Erythroblast (primary cell): ENCODE data around the gene MAD1L1.
"Not testable (repeated sequence)": the region's sequence is repeated elsewhere in the genome, so short reads cannot be mapped to it uniquely, and the experiment has no call there.

Source experiments
- DNase-seq, 2 experiments: peaks; one replicate each; lab custom pipeline; 2025; lab: John Stamatoyannopoulos, UW
- GATA1 ChIP-seq: IDR thresholded peaks from 2 replicates; pipeline ENCODE4 v1.6.1; 2011; ENCODE audit warnings: low read depth, mild to moderate bottlenecking, control low read depth, low read length, moderate library complexity
- POLR2A ChIP-seq: IDR thresholded peaks from 2 replicates; pipeline ENCODE4 v1.6.1; 2011; ENCODE audit warnings: mild to moderate bottlenecking, low read length

Gene MAD1L1

GRCh38 chr7:2232766-2233520, at the start of gene MAD1L1:
MAD1L1 (minus strand) TSS chr7:2232945; CDS start chr7:2230133, 2,812 bp downstream.
- TF ChIP-seq POLR2A (peak; percentile 41), GATA1 (no peak)
- DNase-seq, result peak; percentile 92 to 95

GRCh38 chr7:2282185-2282751, 49.5 kb upstream of the MAD1L1 start:
- TF ChIP-seq POLR2A (no peak), GATA1 (no peak)
- no peak for DNase-seq

GRCh38 chr7:2281541-2281940, 48.8 kb upstream of the MAD1L1 start:
- DNase-seq, result no peak
- TF ChIP-seq GATA1, result no peak
- no peak for TF ChIP-seq POLR2A

- DNase-seq, result no peak
- TF ChIP-seq POLR2A (no peak), GATA1 (no peak)
Measured at GRCh38 chr7:2280424-2280823, 47.7 kb upstream of the MAD1L1 start.

GRCh38 chr7:2279896-2280295, 47.2 kb upstream of the MAD1L1 start:
- TF ChIP-seq GATA1, result no peak
- no peak for TF ChIP-seq POLR2A
- DNase-seq, result no peak

GRCh38 chr7:2278026-2278425, 45.3 kb upstream of the MAD1L1 start:
- no peak for TF ChIP-seq POLR2A
- TF ChIP-seq GATA1, result no peak
- no peak for DNase-seq

GRCh38 chr7:2276107-2276506, 43.4 kb upstream of the MAD1L1 start:
- TF ChIP-seq POLR2A, result no peak
- no peak for DNase-seq

- no peak for DNase-seq
- no peak for TF ChIP-seq POLR2A
- no peak for TF ChIP-seq GATA1
Measured at GRCh38 chr7:2275101-2275500, 42.4 kb upstream of the MAD1L1 start.

GRCh38 chr7:2274666-2275065, 41.9 kb upstream of the MAD1L1 start:
- no peak for TF ChIP-seq GATA1
- no peak for TF ChIP-seq POLR2A
- DNase-seq, result no peak

GRCh38 chr7:2273866-2274265, 41.1 kb upstream of the MAD1L1 start:
- no peak for DNase-seq
- TF ChIP-seq POLR2A (no peak), GATA1 (no peak)

- no peak for DNase-seq
- TF ChIP-seq GATA1, result no peak
- TF ChIP-seq POLR2A, result no peak
Measured at GRCh38 chr7:2272031-2272430, 39.3 kb upstream of the MAD1L1 start.

GRCh38 chr7:2271273-2272026, 38.7 kb upstream of the MAD1L1 start:
- TF ChIP-seq GATA1 (no peak), POLR2A (no peak)
- DNase-seq, result no peak

- no peak for DNase-seq
- TF ChIP-seq POLR2A, result no peak
- no peak for TF ChIP-seq GATA1
Measured at GRCh38 chr7:2270495-2270894, 37.8 kb upstream of the MAD1L1 start.

- no peak for DNase-seq
- TF ChIP-seq POLR2A (no peak), GATA1 (no peak)
Measured at GRCh38 chr7:2269991-2270460, 37.3 kb upstream of the MAD1L1 start.

- not testable (repeated sequence) for DNase-seq
Measured at GRCh38 chr7:2269089-2269990, 36.6 kb upstream of the MAD1L1 start.
